H9 (cell line): Measurements from ENCODE around the gene ALDH1A1. TPM values are rescaled to one million over a fixed set of nuclear protein-coding genes. Genes with fewer than 3 reads are reported as not detected.

Experiments used
- DNase-seq: peaks from one replicate; pipeline ENCODE4 v3.0.0-alpha.2; 2017
- H2AFZ ChIP-seq: one replicate; pipeline ENCODE4 v1.6.1; 2013; ENCODE audit warnings: mild to moderate bottlenecking, low read length, control low read depth, moderate library complexity
- H2AK5ac ChIP-seq: 2 replicates; pipeline ENCODE4 v1.6.1; 2013; ENCODE audit warnings: low read length, control low read depth, mixed read lengths; ENCODE audit not compliant: insufficient read length
- H2BK120ac ChIP-seq: one replicate; pipeline ENCODE4 v1.6.1; 2013; ENCODE audit warnings: low read depth, mild to moderate bottlenecking, low read length, control low read depth, inconsistent platforms; ENCODE audit not compliant: poor library complexity, severe bottlenecking
- H2BK12ac ChIP-seq: 2 replicates; pipeline ENCODE4 v1.6.1; 2013; ENCODE audit warnings: low read length, control low read depth, mixed read lengths, low read depth; ENCODE audit not compliant: insufficient read length
- H2BK15ac ChIP-seq: 2 replicates; pipeline ENCODE4 v1.6.1; 2013; ENCODE audit warnings: low read depth, low read length, control low read depth
- H2BK20ac ChIP-seq: one replicate; pipeline ENCODE4 v1.6.1; 2013; ENCODE audit warnings: low read depth, mild to moderate bottlenecking, low read length, control low read depth, inconsistent platforms; ENCODE audit not compliant: poor library complexity, severe bottlenecking
- H2BK5ac ChIP-seq: 2 replicates; pipeline ENCODE4 v1.6.1; 2013; ENCODE audit warnings: low read length, control low read depth, mixed read lengths; ENCODE audit not compliant: insufficient read length
- H3K14ac ChIP-seq: 2 replicates; pipeline ENCODE4 v1.6.1; 2013; ENCODE audit warnings: low read length, control low read depth; ENCODE audit not compliant: insufficient read depth
- H3K18ac ChIP-seq: 2 replicates; pipeline ENCODE4 v1.6.1; 2013; ENCODE audit warnings: low read depth, mild to moderate bottlenecking, mixed read lengths, low read length, control low read depth; ENCODE audit not compliant: insufficient read length
- H3K23ac ChIP-seq: 2 replicates; pipeline ENCODE4 v1.6.1; 2013; ENCODE audit warnings: low read length, control low read depth, mixed read lengths, low read depth; ENCODE audit not compliant: insufficient read length
- H3K23me2 ChIP-seq: 2 replicates; pipeline ENCODE4 v1.6.1; 2013; ENCODE audit warnings: low read depth, mild to moderate bottlenecking, mixed read lengths, low read length, control low read depth; ENCODE audit not compliant: insufficient read length, poor library complexity, severe bottlenecking
- H3K27ac ChIP-seq: 2 replicates; pipeline ENCODE4 v1.5.1; 2013; ENCODE audit warnings: low read length, control low read depth, mixed read lengths, low read depth; ENCODE audit not compliant: insufficient read length
- H3K27me3 ChIP-seq: 2 replicates; pipeline ENCODE4 v1.6.1; 2013; ENCODE audit warnings: low read length, control low read depth, inconsistent platforms; ENCODE audit not compliant: insufficient read depth
- H3K4ac ChIP-seq: 2 replicates; pipeline ENCODE4 v1.6.1; 2013; ENCODE audit warnings: low read depth, mild to moderate bottlenecking, control low read depth, inconsistent platforms, low read length, moderate library complexity
- H3K4me1 ChIP-seq: 2 replicates; pipeline ENCODE4 v1.6.1; 2013; ENCODE audit warnings: low read length, control low read depth, inconsistent platforms; ENCODE audit not compliant: insufficient read depth
- H3K4me2 ChIP-seq: 2 replicates; pipeline ENCODE4 v1.6.1; 2013; ENCODE audit warnings: low read length, control low read depth, mixed read lengths; ENCODE audit not compliant: insufficient read length, insufficient read depth
- H3K56ac ChIP-seq: 2 replicates; pipeline ENCODE4 v1.6.1; 2013; ENCODE audit warnings: low read depth, mild to moderate bottlenecking, mixed read lengths, low read length, control low read depth; ENCODE audit not compliant: insufficient read length
- H3K79me1 ChIP-seq: 2 replicates; pipeline ENCODE4 v1.6.1; 2013; ENCODE audit warnings: low read depth, mild to moderate bottlenecking, moderate library complexity, low read length, control low read depth, inconsistent platforms; ENCODE audit not compliant: insufficient read depth, poor library complexity, severe bottlenecking
- H3K79me2 ChIP-seq: 2 replicates; pipeline ENCODE4 v1.6.1; 2013; ENCODE audit warnings: low read length, control low read depth, inconsistent platforms; ENCODE audit not compliant: insufficient read depth
- H3K9ac ChIP-seq: 2 replicates; pipeline ENCODE4 v1.6.1; 2013; ENCODE audit warnings: low read length, control low read depth, mixed read lengths; ENCODE audit not compliant: insufficient read length; ENCODE audit errors: extremely low read depth
- H3K9me3 ChIP-seq: one replicate; pipeline ENCODE4 v1.6.1; 2013; ENCODE audit warnings: low read depth, low read length, inconsistent platforms; ENCODE audit not compliant: control insufficient read depth
- H3T11ph ChIP-seq: one replicate; pipeline ENCODE4 v1.6.1; 2013; ENCODE audit warnings: mild to moderate bottlenecking, low read length, control low read depth, inconsistent platforms
- H4K20me1 ChIP-seq: one replicate; pipeline ENCODE4 v1.6.1; 2013; ENCODE audit not compliant: control insufficient read depth, insufficient read length, insufficient read depth
- H4K5ac ChIP-seq: 2 replicates; pipeline ENCODE4 v1.6.1; 2013; ENCODE audit warnings: low read depth, mild to moderate bottlenecking, mixed read lengths, low read length, control low read depth; ENCODE audit not compliant: insufficient read length
- H4K8ac ChIP-seq: replicated peaks from 2 replicates; pipeline ENCODE4 v1.6.1; 2013; ENCODE audit warnings: low read length, control low read depth, mixed read lengths, low read depth; ENCODE audit not compliant: insufficient read length
- H4K91ac ChIP-seq: 2 replicates; pipeline ENCODE4 v1.6.1; 2013; ENCODE audit warnings: low read depth, mild to moderate bottlenecking, moderate library complexity, mixed read lengths, low read length, control low read depth; ENCODE audit not compliant: insufficient read length
- H3K27ac Mint-ChIP-seq, 3 experiments: 2 replicates in 2 of 3; 3 replicates in 1 of 3; pipeline ENCODE4 v1.8.0; 2020 to 2021; ENCODE audit warnings: mixed read lengths in 3 of 3, mild to moderate bottlenecking in 1 of 3, moderate library complexity in 1 of 3
- H3K27me3 Mint-ChIP-seq: 2 replicates; pipeline ENCODE4 v1.8.0; 2021; ENCODE audit warnings: low read depth, mild to moderate bottlenecking, moderate library complexity, mixed read lengths
- H3K36me3 Mint-ChIP-seq, 3 experiments: 2 replicates in 2 of 3; 3 replicates in 1 of 3; pipeline ENCODE4 v1.8.0; 2020 to 2021; ENCODE audit warnings: low read depth in 3 of 3, mixed read lengths in 3 of 3; ENCODE audit not compliant: insufficient read depth in 1 of 3
- H3K4me1 Mint-ChIP-seq, 2 experiments: 2 replicates each; pipeline ENCODE4 v1.8.0; 2020; ENCODE audit warnings: mixed read lengths in 2 of 2
- H3K4me3 Mint-ChIP-seq, 2 experiments: 2 replicates in 1 of 2; 3 replicates in 1 of 2; pipeline ENCODE4 v1.8.0; 2020 to 2021; ENCODE audit warnings: mild to moderate bottlenecking in 2 of 2, mixed read lengths in 2 of 2, moderate library complexity in 1 of 2
- H3K9me3 Mint-ChIP-seq, 2 experiments: 2 replicates in 1 of 2; 3 replicates in 1 of 2; pipeline ENCODE4 v1.8.0; 2020; ENCODE audit warnings: mild to moderate bottlenecking in 2 of 2, mixed read lengths in 2 of 2, moderate library complexity in 1 of 2
- WGBS: extraction: QIAGEN DNeasy Blood & Tissue Kit; methylation state at CpG from one replicate; pipeline ENCODE4 v1.1.7; 2013; ENCODE audit warnings: missing lambda C conversion rate, low lambda C conversion rate, mixed read lengths; ENCODE audit not compliant: insufficient read length; ENCODE audit errors: extremely low coverage; 5-methylcytosine and 5-hydroxymethylcytosine counted together
- total RNA-seq: library from RNA; stranded (reverse); gene quantifications from 2 replicates; pipeline ENCODE4 v1.2.1, GENCODE V29; 2021
- TF ChIP-seq, protein P1 (sequence below): fragments of 200-600 bp; sonication (generic); conservative IDR thresholded peaks from 3 replicates; pipeline ENCODE4 v1.8.0; 2021; ENCODE audit warnings: antibody characterized with exemption, mild to moderate bottlenecking

ALDH1A1 gene
- total RNA-seq, 1 experiment from 2014 or later: 1.1 TPM

DNA sequence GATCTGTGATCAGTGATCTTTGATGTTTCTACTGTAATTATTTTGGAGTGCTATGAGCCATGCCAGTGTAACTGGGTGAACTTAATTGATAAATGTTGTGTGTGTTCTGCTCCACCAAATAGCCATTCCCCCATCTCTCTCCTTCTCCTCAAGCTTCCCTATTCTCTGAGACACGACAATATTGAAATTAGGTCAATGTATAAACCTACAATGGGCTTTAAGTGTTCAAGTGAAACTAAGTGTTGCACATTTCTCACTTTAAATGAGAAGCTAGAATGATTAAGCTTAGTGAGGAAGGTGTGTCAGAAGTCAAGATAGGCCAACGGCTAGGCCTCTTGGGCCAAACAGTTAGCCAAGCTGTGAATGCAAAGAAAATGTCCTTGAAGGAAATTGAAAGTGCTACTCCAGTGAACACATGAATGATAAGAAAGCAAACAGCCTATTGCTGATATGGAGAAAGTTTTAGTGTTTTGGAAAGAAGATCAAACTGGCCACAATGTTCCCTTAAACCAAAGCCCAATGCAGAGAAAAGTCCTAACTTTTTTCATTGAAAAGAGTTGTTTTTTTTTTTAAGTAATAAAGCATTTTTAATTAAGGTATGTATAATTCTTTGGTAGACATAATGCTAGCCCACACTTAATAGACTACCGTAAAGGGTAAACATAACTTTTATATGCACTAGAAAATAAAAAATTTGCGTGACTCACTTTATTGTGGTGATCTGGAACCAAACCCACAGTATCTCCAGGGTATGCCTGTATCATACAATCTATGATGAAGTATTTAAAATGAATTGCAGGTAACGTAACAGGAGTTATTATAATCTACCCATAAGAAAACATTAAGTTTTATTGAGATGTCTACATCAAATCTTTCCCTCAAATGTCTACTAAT, 42.5 kb upstream of the ALDH1A1 start:
- Histone ChIP-seq H4K20me1 (no peaks in the 10 kb centered on the region), H2BK12ac (no peak overlapping the region), H3K56ac (no peak overlapping the region), H4K5ac (no peak overlapping the region), H2BK20ac (no peak overlapping the region), H2BK5ac (no peak overlapping the region), H4K91ac (no peak overlapping the region), H3K4ac (no peak overlapping the region), H3K18ac (no peak overlapping the region), H3K79me1 (no peaks in the 10 kb centered on the region), H3K79me2 (no peaks in the 10 kb centered on the region), H3T11ph (no peak overlapping the region), H3K23ac (no peak overlapping the region), H2BK120ac (no peak overlapping the region), H4K8ac (no peak overlapping the region), H3K9me3 (no peaks in the 10 kb centered on the region), H3K14ac (no peak overlapping the region), H3K27ac (no peak overlapping the region), H3K23me2 (no peaks in the 10 kb centered on the region), H3K4me2 (no peak overlapping the region), H2BK15ac (no peak overlapping the region), H3K27me3 (no peaks in the 10 kb centered on the region), H2AK5ac (no peak overlapping the region), H2AFZ (no peak overlapping the region), H3K9ac (no peak overlapping the region), H3K4me1 (no peaks in the 10 kb centered on the region)
- Mint-ChIP-seq H3K36me3 (no peaks in the 10 kb centered on the region), H3K27ac (no peak overlapping the region), H3K4me3 (no peak overlapping the region), H3K9me3 (no peaks in the 10 kb centered on the region), H3K27me3 (no peaks in the 10 kb centered on the region), H3K4me1 (peaks cover 4 to 9% of the 10 kb centered on the region in 2 experiments)
- WGBS: no CpG with 5 or more reads among the region's 5 CpGs
- DNase-seq: no peak
- TF ChIP-seq, protein P1, sequence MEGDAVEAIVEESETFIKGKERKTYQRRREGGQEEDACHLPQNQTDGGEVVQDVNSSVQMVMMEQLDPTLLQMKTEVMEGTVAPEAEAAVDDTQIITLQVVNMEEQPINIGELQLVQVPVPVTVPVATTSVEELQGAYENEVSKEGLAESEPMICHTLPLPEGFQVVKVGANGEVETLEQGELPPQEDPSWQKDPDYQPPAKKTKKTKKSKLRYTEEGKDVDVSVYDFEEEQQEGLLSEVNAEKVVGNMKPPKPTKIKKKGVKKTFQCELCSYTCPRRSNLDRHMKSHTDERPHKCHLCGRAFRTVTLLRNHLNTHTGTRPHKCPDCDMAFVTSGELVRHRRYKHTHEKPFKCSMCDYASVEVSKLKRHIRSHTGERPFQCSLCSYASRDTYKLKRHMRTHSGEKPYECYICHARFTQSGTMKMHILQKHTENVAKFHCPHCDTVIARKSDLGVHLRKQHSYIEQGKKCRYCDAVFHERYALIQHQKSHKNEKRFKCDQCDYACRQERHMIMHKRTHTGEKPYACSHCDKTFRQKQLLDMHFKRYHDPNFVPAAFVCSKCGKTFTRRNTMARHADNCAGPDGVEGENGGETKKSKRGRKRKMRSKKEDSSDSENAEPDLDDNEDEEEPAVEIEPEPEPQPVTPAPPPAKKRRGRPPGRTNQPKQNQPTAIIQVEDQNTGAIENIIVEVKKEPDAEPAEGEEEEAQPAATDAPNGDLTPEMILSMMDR: no peak
